ENCODE measurements around the gene DAPK2. TPM values are rescaled to one million over a fixed set of nuclear protein-coding genes. Genes with fewer than 3 reads are reported as not detected.

Gene DAPK2
- polyA plus RNA-seq, 2 of the 4 experiments (the other 2 are of a cell fraction): 3.1 to 4.8 TPM

DNA sequence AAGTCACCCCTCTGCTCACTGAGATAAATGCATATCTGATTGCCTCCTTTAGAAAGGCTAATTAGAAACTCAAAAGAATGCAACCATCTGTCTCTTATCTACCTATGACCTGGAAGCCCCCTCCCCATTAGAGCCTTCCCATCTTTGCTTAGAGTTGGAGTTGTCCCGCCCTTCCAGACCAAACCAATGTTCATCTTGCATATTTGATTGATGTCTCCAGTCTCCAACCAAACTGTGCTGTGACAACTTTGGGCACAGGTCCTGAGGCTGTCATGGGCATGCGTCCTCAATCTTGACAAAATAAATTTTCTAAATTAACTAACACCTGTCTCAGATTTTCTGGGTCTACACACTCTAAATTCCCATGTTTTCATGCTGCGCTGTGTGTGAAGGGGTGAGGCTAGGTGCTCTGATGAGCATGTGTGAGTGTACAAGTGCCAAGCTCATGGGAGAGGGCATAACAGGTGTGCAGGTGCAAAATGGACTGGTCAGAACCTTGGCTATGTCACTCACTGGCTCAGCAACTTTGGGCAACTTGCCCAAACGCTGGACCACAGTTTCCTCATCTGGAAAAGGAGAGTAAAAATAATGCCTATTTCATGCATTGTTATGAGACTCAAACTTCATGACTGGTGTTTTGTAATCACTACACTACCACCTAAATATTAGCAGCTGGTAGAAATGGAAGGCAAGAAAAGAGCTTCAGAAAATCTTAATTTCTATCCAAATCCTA, 7.2 kb downstream of the DAPK2 start (continued):
- TF ChIP-seq, protein P1, sequence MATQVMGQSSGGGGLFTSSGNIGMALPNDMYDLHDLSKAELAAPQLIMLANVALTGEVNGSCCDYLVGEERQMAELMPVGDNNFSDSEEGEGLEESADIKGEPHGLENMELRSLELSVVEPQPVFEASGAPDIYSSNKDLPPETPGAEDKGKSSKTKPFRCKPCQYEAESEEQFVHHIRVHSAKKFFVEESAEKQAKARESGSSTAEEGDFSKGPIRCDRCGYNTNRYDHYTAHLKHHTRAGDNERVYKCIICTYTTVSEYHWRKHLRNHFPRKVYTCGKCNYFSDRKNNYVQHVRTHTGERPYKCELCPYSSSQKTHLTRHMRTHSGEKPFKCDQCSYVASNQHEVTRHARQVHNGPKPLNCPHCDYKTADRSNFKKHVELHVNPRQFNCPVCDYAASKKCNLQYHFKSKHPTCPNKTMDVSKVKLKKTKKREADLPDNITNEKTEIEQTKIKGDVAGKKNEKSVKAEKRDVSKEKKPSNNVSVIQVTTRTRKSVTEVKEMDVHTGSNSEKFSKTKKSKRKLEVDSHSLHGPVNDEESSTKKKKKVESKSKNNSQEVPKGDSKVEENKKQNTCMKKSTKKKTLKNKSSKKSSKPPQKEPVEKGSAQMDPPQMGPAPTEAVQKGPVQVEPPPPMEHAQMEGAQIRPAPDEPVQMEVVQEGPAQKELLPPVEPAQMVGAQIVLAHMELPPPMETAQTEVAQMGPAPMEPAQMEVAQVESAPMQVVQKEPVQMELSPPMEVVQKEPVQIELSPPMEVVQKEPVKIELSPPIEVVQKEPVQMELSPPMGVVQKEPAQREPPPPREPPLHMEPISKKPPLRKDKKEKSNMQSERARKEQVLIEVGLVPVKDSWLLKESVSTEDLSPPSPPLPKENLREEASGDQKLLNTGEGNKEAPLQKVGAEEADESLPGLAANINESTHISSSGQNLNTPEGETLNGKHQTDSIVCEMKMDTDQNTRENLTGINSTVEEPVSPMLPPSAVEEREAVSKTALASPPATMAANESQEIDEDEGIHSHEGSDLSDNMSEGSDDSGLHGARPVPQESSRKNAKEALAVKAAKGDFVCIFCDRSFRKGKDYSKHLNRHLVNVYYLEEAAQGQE (IDR thresholded peaks at IDR 0.05): no peak
- TF ChIP-seq CEBPB (IDR thresholded peaks at IDR 0.05): no peak
- no peak for TF ChIP-seq MAFK (IDR thresholded peaks at IDR 0.05; ENCODE audit: partially characterized antibody)

DNA sequence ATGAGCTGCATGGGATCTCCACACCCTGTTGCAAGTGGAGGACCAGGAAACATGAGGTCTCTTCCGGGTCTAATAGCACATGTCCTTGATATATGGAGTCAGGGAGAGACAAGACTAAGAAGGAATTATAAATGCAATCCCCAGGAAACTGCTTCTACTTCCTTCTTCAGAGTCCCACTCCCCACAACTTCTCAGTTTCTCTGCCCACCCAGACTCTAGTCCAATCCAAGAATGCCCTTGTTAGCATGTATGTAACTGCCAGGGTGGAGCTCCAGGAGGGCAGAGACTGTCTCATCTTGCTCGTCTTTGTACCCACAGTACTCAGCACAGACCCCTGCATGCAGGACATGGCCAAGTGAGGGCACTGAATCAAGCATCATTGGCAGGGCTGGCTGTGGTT, 8.3 kb downstream of the DAPK2 start:
- FAIRE-seq (no peak), DNase-seq (ENCODE audit: low read depth in 1 of 2, low spot score in 1 of 2) (no peak), ATAC-seq (no peak)
- Histone ChIP-seq H3K9me3 (no peaks in the 10 kb centered on the region), H3K27ac (no peak overlapping the region), H3K4me1 (no peaks in the 10 kb centered on the region), H3K4me3 (no peak overlapping the region), H3K4me2 (no peak overlapping the region)
- CTCF ChIA-PET: interaction anchor here (1.4 to 10.6 kb wide), 3 partner anchors 8 to 95 kb away, joined by 3 to 146 read pairs (median 23); partner anchors contain the start of gene DAPK2
- POLR2A ChIA-PET: no interaction called here
- TF ChIP-seq FOSL2 (IDR thresholded peaks at IDR 0.05) (no peak), FOSL2 (CRISPR knock-in tag; IDR thresholded peaks at IDR 0.05) (no peak), ELK1 (IDR thresholded peaks at IDR 0.05; ENCODE audit: low read depth, low read length) (no peak), RCOR1 (IDR thresholded peaks at IDR 0.05; ENCODE audit: low read depth, low read length) (no peak), CBX2 (IDR thresholded peaks at IDR 0.05; ENCODE audit: borderline replicate concordance, low read depth) (no peak), HEYL (CRISPR knock-in tag; IDR thresholded peaks at IDR 0.05) (no peak), EP300 (IDR thresholded peaks at IDR 0.05) (no peak), CHD4 (IDR thresholded peaks at IDR 0.05; ENCODE audit: borderline replicate concordance) (no peak), ESRRA (IDR thresholded peaks at IDR 0.05; ENCODE audit: borderline replicate concordance, low read length) (no peak), RAD21 (conservative IDR thresholded peaks at IDR 0.05 in 1 of 2, IDR thresholded peaks at IDR 0.05 in 1 of 2) (no peak), JUN (IDR thresholded peaks at IDR 0.05) (no peak)
- 40% methylated on average over 2 of the region's 2 CpGs for WGBS (ENCODE audit: missing lambda C conversion rate)

DNA sequence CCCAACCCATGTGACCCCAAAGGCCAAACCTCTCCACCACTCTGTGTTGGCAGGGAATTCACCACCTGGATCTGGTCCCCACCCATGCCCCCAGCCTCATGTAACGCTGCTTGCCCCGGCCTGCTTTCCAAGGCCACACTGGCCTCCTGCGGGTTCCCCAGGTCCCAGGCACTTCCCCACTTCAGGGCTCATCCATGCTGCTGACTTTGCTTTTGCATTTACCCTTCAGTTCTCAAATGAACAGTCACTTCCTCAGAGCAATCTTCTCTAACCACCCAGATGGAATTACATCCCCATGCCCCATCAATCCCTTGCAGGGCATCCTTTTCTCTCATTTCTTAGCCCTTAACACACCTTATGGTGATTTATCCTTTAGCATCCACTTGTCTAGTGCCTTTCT, 9.2 kb downstream of the DAPK2 start:
- WGBS (ENCODE audit: missing lambda C conversion rate): 90% methylated on average over 3 of the region's 3 CpGs
- H3K27ac ChIP-seq: no peak overlapping the region
- H3K4me2 ChIP-seq: no peak overlapping the region
- no peak overlapping the region for H3K4me3 ChIP-seq
- ChIA-PET POLR2A (no interaction called here), CTCF (interaction anchor here (1.2 to 3.5 kb wide), 3 partner anchors 9 to 92 kb away, joined by 5 to 23 read pairs (median 6); partner anchors contain the start of gene DAPK2)
- FAIRE-seq: no peak
- ATAC-seq: no peak
- no peaks in the 10 kb centered on the region for H3K9me3 ChIP-seq
- no peaks in the 10 kb centered on the region for H3K4me1 ChIP-seq
- no peak for DNase-seq (ENCODE audit: low read depth in 1 of 2, low spot score in 1 of 2)
- no peak for TF ChIP-seq ELK1 (IDR thresholded peaks at IDR 0.05; ENCODE audit: low read depth, low read length)
- TF ChIP-seq, protein P2, sequence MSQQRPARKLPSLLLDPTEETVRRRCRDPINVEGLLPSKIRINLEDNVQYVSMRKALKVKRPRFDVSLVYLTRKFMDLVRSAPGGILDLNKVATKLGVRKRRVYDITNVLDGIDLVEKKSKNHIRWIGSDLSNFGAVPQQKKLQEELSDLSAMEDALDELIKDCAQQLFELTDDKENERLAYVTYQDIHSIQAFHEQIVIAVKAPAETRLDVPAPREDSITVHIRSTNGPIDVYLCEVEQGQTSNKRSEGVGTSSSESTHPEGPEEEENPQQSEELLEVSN (IDR thresholded peaks at IDR 0.05; ENCODE audit: borderline replicate concordance, low read depth): no peak
- TF ChIP-seq HDAC2 (IDR thresholded peaks at IDR 0.05): no peak
- no peak for TF ChIP-seq ZC3H11A (IDR thresholded peaks at IDR 0.05)
- TF ChIP-seq, protein P3, sequence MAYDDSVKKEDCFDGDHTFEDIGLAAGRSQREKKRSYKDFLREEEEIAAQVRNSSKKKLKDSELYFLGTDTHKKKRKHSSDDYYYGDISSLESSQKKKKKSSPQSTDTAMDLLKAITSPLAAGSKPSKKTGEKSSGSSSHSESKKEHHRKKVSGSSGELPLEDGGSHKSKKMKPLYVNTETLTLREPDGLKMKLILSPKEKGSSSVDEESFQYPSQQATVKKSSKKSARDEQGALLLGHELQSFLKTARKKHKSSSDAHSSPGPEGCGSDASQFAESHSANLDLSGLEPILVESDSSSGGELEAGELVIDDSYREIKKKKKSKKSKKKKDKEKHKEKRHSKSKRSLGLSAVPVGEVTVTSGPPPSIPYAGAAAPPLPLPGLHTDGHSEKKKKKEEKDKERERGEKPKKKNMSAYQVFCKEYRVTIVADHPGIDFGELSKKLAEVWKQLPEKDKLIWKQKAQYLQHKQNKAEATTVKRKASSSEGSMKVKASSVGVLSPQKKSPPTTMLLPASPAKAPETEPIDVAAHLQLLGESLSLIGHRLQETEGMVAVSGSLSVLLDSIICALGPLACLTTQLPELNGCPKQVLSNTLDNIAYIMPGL (CRISPR knock-in tag; IDR thresholded peaks at IDR 0.05; ENCODE audit: borderline replicate concordance): no peak
- TF ChIP-seq PBX3 (IDR thresholded peaks at IDR 0.05): no peak
- TF ChIP-seq TFCP2L1 (CRISPR knock-in tag; IDR thresholded peaks at IDR 0.05): no peak
- no peak for TF ChIP-seq ZSCAN20 (CRISPR knock-in tag; IDR thresholded peaks at IDR 0.05)
- TF ChIP-seq HOXA7 (CRISPR knock-in tag; IDR thresholded peaks at IDR 0.05): no peak
- TF ChIP-seq EHF (CRISPR knock-in tag; IDR thresholded peaks at IDR 0.05): no peak
- TF ChIP-seq MYC (IDR thresholded peaks at IDR 0.05; ENCODE audit: borderline replicate concordance, low read length): no peak
- TF ChIP-seq CHD4 (IDR thresholded peaks at IDR 0.05; ENCODE audit: borderline replicate concordance): no peak
- no peak for TF ChIP-seq BHLHE40 (IDR thresholded peaks at IDR 0.05; ENCODE audit: low read depth, low read length)
- no peak for TF ChIP-seq MAFK (IDR thresholded peaks at IDR 0.05; ENCODE audit: partially characterized antibody)
- no peak for TF ChIP-seq RFX5 (IDR thresholded peaks at IDR 0.05)

Measured in A549 (cell line).